Adrenal gland (tissue), 5 donors: ENCODE results near the gene GADD45B.

Experiments used
- CTCF ChIP-seq, 6 experiments: fragments of 450-650 bp in 4 of 6; fragments of 200-600 bp in 2 of 6; sonication (generic) in 1 of 6; IDR thresholded peaks; 1 replicate in 5 of 6; 2 replicates in 1 of 6; pipeline versions ENCODE4 v1.5.1 to v1.8.0; 2016 to 2021; ENCODE audit warnings: antibody characterized with exemption in 6 of 6, mild to moderate bottlenecking in 2 of 6, moderate library complexity in 1 of 6
- POLR2A ChIP-seq, 2 donors: fragments of 450-650 bp; IDR thresholded peaks; one replicate each; pipeline ENCODE4 v1.6.1; 2017; ENCODE audit warnings: antibody characterized with exemption in 2 of 2, mild to moderate bottlenecking in 2 of 2, moderate library complexity in 1 of 2
- donor health status: DM: no; HTN: no; CAD: no.

GRCh38 chr19:2453431-2454025, 22.4 kb upstream of the GADD45B start:
- no peak for TF ChIP-seq POLR2A (IDR thresholded peaks at IDR 0.05)
- TF ChIP-seq CTCF (IDR thresholded peaks at IDR 0.05): no peak
